NT2/D1 (cell line): ENCODE measurements around the gene AFF3.

ENCODE experiments used
- DNase-seq: peaks from one replicate; pipeline ENCODE4 v3.0.0-alpha.2; 2011; ENCODE audit warnings: low read depth, low spot score
- H3K27me3 ChIP-seq: 2 replicates; pipeline ENCODE4 v1.6.0; 2011; ENCODE audit warnings: mild to moderate bottlenecking; ENCODE audit not compliant: insufficient read length, insufficient read depth
- H3K36me3 ChIP-seq: 2 replicates; pipeline ENCODE4 v1.6.1; 2011; ENCODE audit warnings: mild to moderate bottlenecking, low read length, mixed read lengths; ENCODE audit not compliant: insufficient read depth, insufficient read length
- H3K4me1 ChIP-seq: 2 replicates; pipeline ENCODE4 v1.5.1; 2011; ENCODE audit not compliant: insufficient read depth, insufficient read length
- H3K4me3 ChIP-seq: 2 replicates; pipeline ENCODE4 v1.5.1; 2011; ENCODE audit warnings: low read depth; ENCODE audit not compliant: insufficient read length
- H3K9ac ChIP-seq: 2 replicates; pipeline ENCODE4 v1.6.0; 2011; ENCODE audit warnings: low read depth; ENCODE audit not compliant: insufficient read length
- H3K9me3 ChIP-seq: 2 replicates; pipeline ENCODE4 v1.5.1; 2011; ENCODE audit warnings: mild to moderate bottlenecking, low read length; ENCODE audit not compliant: insufficient read depth
- SUZ12 ChIP-seq: IDR thresholded peaks from 2 replicates; pipeline ENCODE4 v1.6.1; 2011; ENCODE audit not compliant: insufficient read length, insufficient read depth; ENCODE audit errors: extremely low read depth
- YY1 ChIP-seq: IDR thresholded peaks from 2 replicates; pipeline ENCODE4 v1.6.1; 2011; ENCODE audit not compliant: insufficient read length, insufficient read depth
- ZNF274 ChIP-seq: IDR thresholded peaks from 2 replicates; pipeline ENCODE4 v1.6.1; 2011; ENCODE audit warnings: mild to moderate bottlenecking, low read depth, low read length

The AFF3 gene

DNA sequence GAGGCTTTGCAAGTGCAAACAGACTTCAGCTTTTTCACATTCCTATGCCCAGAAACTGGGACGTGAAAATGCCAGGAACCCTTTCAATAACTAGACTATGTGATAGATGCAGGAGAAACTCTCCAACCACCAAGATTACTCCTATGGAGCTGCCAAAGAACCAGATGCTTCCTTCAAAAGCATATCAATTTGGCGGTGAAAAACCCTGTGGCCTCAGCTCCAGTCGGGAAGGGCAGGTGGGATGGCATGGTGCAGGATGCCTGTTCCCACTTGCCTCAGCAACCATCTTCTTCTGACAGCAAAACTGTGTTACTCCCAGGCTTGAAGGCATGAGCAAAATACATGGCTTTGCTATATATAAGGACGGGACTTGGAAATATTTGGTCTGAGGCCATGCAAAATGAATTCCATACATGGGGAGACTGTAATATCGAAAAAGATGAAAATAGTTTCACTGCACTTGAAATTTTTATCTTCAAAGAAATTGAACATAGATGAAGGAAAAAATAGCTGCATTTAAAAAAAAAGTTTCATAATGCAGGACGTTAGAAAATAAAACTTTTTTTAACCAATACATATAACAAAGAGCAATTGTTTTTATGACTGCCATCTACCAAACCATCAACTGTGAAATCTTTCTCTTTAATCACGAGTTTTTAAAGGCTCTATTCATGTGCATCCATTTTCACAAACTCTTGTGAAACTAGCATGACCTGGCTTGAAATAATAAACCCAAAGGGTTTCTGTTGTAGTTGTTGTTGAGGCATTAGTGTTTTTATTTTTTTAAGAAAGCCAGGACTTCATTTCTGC is 99.1 kb downstream of the AFF3 start:
- DNase-seq, result no peak
- Histone ChIP-seq H3K9ac (no peak overlapping the region), H3K27me3 (no peaks in the 10 kb centered on the region), H3K4me1 (peaks cover 4% of the 10 kb centered on the region), H3K4me3 (no peak overlapping the region), H3K9me3 (no peaks in the 10 kb centered on the region), H3K36me3 (no peaks in the 10 kb centered on the region)
- TF ChIP-seq SUZ12 (no peak), ZNF274 (no peak), YY1 (no peak)

DNA sequence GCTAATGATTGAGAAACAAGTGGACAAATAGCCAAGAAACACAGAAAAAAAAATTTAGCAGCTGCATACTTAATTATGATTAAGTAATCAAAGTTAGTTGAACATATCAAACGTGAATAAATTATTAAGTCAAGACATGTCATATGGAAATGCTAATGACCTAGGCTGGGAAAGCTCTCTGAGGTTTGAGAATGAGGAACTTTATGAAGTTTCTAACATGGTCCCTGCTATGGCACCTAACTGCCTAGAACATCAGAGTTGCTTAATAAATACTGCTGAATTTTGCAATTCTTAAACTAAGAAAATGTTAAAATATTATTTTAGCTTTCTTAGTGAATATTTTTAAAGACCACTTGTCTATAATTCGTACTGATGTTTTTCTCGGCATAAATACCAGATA is 99.8 kb downstream of the AFF3 start:
- Histone ChIP-seq H3K9ac (no peak overlapping the region), H3K36me3 (no peaks in the 10 kb centered on the region), H3K4me1 (peaks cover 4% of the 10 kb centered on the region), H3K4me3 (no peak overlapping the region), H3K9me3 (no peaks in the 10 kb centered on the region), H3K27me3 (no peaks in the 10 kb centered on the region)
- TF ChIP-seq ZNF274, result no peak
- no peak for TF ChIP-seq SUZ12
- no peak for TF ChIP-seq YY1
- no peak for DNase-seq

DNA sequence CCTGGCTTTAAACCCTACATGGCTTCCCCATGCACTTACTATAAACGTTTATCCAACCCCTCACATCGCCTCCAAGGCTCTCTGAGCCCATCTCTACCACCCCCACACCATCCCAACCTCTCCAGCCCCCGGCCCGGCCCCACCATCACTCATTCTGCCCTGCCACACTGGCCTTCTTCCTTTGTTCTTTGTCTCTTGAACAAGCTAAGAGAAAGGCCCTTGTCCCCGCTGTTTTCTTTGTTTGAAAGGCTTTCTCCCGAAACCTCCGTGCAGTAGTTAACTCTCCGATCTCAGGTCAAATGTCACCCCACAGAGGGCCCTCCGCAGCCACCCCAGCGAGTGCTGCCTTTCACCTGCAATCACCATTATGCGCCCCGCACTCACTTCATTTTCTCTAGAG is 100.4 kb downstream of the AFF3 start:
- Histone ChIP-seq H3K9ac (no peak overlapping the region), H3K4me3 (no peak overlapping the region), H3K27me3 (no peaks in the 10 kb centered on the region), H3K9me3 (no peaks in the 10 kb centered on the region), H3K36me3 (no peaks in the 10 kb centered on the region), H3K4me1 (peaks cover 4% of the 10 kb centered on the region)
- TF ChIP-seq ZNF274 (no peak), YY1 (no peak), SUZ12 (no peak)
- DNase-seq, result no peak

DNA sequence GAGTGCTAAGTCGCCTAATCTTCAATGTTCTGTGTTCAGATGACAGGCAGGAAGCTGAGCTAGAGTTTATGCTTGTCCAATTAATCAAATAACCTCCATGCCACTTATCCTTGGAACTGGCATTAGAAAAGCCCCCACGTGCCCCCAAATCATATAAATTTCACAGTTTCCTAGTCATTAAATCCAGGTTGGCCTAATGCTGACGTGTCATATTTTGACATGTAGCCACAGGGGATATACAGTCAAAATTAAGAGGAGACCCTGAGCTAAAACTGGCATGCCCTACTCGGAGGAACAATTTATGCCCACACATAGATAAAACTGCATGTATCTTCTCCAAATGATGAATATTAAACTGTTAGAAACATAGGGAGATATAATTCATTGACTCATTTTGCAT is 101.0 kb downstream of the AFF3 start:
- DNase-seq, result no peak
- Histone ChIP-seq H3K4me3 (no peak overlapping the region), H3K36me3 (no peaks in the 10 kb centered on the region), H3K4me1 (peaks cover 4% of the 10 kb centered on the region), H3K27me3 (no peaks in the 10 kb centered on the region), H3K9me3 (no peaks in the 10 kb centered on the region), H3K9ac (no peak overlapping the region)
- TF ChIP-seq ZNF274, result no peak
- TF ChIP-seq SUZ12, result no peak
- TF ChIP-seq YY1, result no peak

DNA sequence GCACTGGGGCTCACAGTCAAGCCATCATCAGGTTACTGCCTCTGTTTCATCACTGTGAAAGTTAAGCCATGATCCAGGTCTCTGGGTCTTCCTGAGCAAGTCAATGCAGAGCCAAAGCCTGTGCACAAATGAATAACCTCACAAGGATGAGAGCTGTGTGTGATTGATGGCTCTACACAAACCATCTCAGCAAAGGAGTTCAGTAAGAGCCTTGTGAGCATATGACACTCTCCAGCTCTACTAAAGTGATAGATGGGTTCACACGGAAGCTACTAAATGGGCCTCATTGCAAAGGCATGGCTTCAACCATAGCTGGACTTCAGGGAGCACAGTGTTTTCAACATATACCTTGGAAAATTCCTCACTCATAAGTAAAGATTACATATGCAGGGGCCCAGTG is 101.5 kb downstream of the AFF3 start:
- Histone ChIP-seq H3K36me3 (no peaks in the 10 kb centered on the region), H3K9ac (no peak overlapping the region), H3K27me3 (no peaks in the 10 kb centered on the region), H3K4me1 (peaks cover 4% of the 10 kb centered on the region), H3K4me3 (no peak overlapping the region), H3K9me3 (no peaks in the 10 kb centered on the region)
- TF ChIP-seq ZNF274, result no peak
- TF ChIP-seq SUZ12, result no peak
- no peak for TF ChIP-seq YY1
- no peak for DNase-seq

DNA sequence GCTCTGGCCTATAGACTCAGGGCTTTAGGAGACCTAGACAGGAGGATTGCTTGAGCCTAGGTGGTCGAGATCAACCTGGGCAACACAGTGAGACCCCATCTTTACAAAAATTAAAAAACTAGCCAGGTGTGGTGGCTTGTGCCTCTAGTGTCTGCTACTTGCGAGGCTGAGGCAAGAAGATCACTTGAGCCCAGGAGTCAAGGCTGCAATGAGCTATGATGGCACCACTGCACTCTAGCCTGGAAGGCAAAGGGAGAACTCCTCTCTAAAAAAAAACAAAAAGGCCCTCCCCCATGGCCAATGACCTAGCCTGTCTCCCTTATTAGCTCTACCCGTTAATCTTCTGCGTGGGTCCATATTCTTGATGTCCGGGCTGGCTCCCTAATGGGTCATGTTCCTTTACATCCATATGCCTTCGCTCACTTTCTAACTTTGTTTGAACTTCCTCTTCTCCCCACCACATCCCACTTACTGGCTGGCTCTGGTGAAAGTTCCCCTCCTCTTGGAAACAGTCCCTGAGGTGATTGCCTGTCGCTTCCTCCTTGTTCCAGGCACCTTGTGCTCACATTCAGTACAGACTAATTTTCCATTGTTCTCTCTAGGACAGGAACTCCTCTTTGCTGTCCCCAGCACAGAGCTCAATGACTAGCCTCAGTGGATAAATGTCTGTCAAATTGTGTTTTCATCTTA is 103.0 kb downstream of the AFF3 start:
- H3K27me3 ChIP-seq, result no peaks in the 10 kb centered on the region
- DNase-seq, result no peak

DNA sequence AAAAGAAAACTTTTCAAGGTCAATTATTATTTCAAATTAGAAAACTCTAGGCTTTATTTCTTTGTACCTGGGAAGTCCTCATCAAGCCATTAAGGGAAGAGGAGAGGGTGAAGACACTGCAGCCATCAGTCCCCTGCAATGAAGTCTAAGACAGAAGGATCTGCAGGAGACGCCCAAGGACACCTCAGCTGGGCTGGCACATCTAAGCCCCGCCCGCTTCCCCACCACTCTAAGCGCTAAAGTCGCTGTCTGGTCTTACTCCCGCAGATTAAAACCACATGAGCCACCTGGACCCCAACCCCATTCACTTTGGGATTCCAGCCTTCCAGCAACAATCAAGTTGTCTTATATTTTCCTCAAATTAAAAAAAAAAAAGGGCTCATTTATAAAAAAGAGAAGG is 104.4 kb downstream of the AFF3 start:
- Histone ChIP-seq H3K4me3 (no peak overlapping the region), H3K4me1 (peaks cover 4% of the 10 kb centered on the region), H3K9ac (no peak overlapping the region), H3K9me3 (no peaks in the 10 kb centered on the region), H3K36me3 (no peaks in the 10 kb centered on the region), H3K27me3 (no peaks in the 10 kb centered on the region)
- no peak for DNase-seq
- TF ChIP-seq YY1 (no peak), SUZ12 (no peak), ZNF274 (no peak)

More for the DNA sequence above, 103.0 kb downstream of the AFF3 start:
- Histone ChIP-seq H3K36me3 (no peaks in the 10 kb centered on the region), H3K4me1 (peaks cover 4% of the 10 kb centered on the region), H3K9ac (no peak overlapping the region), H3K4me3 (no peak overlapping the region), H3K9me3 (no peaks in the 10 kb centered on the region)
- no peak for TF ChIP-seq YY1
- no peak for TF ChIP-seq SUZ12
- TF ChIP-seq ZNF274, result no peak

DNA sequence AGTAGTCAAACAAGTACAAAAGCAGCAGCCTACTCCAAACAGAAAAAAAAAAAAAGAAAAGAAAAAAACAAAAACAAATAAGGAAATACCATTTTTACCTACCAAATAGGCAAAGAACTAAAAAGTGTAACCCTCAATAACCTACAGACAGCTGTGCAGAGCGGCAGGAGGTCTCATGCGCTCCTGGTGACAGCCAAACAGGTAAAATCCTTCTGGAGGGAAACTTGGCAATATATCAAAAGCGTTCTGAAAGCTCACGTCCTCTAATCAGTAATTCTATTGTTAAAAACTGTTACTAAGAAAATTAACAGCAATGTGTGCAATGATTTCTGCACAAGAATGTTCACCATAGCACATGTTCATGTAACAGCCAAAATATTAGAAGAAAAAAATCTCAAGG is 105.6 kb downstream of the AFF3 start:
- no peak for DNase-seq
- TF ChIP-seq YY1 (no peak), ZNF274 (no peak), SUZ12 (no peak)
- no peaks in the 10 kb centered on the region for H3K36me3 ChIP-seq
- H3K27me3 ChIP-seq, result no peaks in the 10 kb centered on the region
- H3K9me3 ChIP-seq, result no peaks in the 10 kb centered on the region
- no peak overlapping the region for H3K4me3 ChIP-seq
- H3K9ac ChIP-seq, result no peak overlapping the region
- no peaks in the 10 kb centered on the region for H3K4me1 ChIP-seq
